Measurements from ENCODE around the gene GDPD3. TPM values are rescaled to one million over a fixed set of nuclear protein-coding genes. Genes with fewer than 3 reads are reported as not detected.

Gene GDPD3
- total RNA-seq, result 1 to 10 TPM; 2.6 to 3.4 TPM
- long read RNA-seq, result 0 reads

DNA sequence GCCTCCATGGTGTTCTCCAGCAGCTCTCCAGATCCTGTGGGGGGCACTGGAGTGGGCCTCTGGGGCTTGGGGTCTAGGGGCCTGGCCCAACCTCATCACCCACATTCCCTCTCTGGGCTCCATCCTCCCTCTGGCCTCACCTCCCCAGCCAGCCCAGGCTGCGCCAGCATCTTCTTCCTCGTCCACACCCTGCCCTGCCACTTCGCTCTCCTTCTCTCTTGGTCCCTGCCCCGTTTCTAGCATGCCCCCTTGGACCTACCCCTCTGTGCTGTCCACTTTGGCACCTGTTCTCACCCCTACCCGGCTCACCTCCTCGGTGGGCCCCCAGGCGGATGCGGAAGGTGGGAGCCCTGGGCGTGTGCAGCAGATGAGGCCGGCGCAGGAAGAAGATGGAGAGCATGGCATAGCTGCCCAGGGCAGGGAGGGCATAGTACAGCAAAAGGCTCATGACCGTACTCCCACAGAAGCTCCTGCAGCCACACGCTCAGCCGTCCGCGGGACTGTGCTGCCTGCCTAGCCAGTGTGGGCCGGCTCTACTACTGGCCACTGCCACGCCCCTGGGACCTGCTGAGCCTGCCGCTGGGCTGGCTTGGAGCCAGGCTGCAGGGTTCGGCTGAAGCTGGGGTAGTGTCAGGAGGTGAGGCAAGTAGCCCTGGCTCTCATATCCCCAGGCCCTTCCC lies at the start of gene GDPD3:
Gene GDPD3, minus strand, starts transcription at position 507 of the 680 bp plus-strand sequence. Its CDS starts 59 bp downstream, at position 448.
- DNase-seq, result no peak
- intact Hi-C loops (cut with DNase I), result no loop called here
- peak; percentile 45 to 60 for ATAC-seq

DNA sequence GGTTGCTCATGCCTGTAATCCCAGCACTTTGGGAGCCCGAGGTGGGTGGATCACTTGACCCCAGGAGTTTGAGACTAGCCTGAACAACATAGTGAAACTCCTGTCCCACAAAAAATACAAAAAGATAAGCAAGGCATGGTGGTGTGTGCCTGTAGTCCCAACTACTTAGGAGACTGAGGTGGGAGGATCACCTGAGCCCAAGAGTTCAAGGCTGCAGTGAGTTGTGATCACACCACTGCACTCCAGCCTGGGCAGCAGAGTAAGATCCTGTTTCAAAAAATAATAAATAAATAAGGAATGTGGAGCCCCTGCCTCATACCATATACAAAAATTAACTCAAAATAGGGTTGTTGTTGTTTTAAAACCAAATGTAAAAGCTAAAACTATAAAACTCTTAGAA lies 43.9 kb upstream of the GDPD3 start:
- intact Hi-C loops (cut with DNase I), result no loop called here
- ATAC-seq (no peak), DNase-seq (no peak)

DNA sequence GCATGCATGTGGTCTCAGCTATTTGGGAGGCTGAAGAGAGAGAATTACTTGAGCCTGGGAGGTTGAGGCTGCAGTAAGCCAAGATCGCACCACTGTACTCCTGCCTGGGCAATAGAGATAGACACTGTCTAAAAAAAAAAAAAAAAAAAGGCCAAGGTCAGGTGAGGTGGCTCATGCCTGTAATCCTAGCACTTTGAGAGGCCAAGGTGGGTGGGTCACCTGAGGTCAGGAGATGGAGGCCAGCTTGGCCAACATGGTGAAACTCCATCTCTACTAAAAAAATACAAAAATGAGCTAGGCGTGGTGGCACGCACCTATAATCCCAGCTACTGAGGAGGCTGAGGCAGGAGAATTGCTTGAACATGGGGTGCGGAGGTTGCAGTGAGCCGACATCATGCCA lies 41.9 kb upstream of the GDPD3 start:
- ATAC-seq (no peak), DNase-seq (no peak)
- intact Hi-C loops (cut with DNase I), result no loop called here

- intact Hi-C loops (cut with DNase I), result no loop called here
- ATAC-seq (no peak), DNase-seq (no peak)
Observed at GRCh38 chr16:30152517-30152916, 39.2 kb upstream of the GDPD3 start.

DNA sequence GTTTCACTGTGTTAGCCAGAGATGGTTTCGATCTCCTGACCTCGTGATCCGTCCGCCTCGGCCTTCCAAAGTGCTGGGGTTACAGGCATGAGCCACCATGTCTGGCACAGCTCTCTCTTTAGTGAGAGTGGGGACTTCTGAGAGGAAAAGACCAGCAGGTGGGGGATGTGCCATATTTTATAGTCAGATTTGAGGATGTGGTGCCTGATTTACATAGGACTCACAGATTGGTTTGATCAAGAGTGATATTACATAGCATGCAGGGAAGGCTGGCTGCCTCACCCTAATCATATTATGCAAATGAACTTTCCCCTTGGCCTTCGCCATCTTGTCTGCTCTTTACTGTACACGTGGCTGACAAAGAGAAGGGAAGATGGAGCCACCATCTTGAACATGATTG lies 37.8 kb upstream of the GDPD3 start:
- intact Hi-C loops (cut with DNase I), result no loop called here
- ATAC-seq (no peak), DNase-seq (no peak)

GRCh38 chr16:30149250-30149930 lies 36.1 kb upstream of the GDPD3 start:
- DNase-seq (no peak), ATAC-seq (no peak)
- intact Hi-C loops (cut with DNase I), result no loop called here

- no peak for DNase-seq
- no peak for ATAC-seq
- intact Hi-C loops (cut with DNase I), result no loop called here
Observed at GRCh38 chr16:30147843-30148510, 34.6 kb upstream of the GDPD3 start.

- intact Hi-C loops (cut with DNase I), result no loop called here
- ATAC-seq, result no peak
- DNase-seq, result no peak
Observed at GRCh38 chr16:30145657-30146056, 32.3 kb upstream of the GDPD3 start.

GRCh38 chr16:30144917-30145316 lies 31.6 kb upstream of the GDPD3 start:
- ATAC-seq (no peak), DNase-seq (no peak)
- intact Hi-C loops (cut with DNase I), result no loop called here

GRCh38 chr16:30144017-30144416 lies 30.7 kb upstream of the GDPD3 start:
- intact Hi-C loops (cut with DNase I), result no loop called here
- no peak for ATAC-seq
- no peak for DNase-seq

GRCh38 chr16:30143347-30143702 lies 30.0 kb upstream of the GDPD3 start:
- no peak for DNase-seq
- intact Hi-C loops (cut with DNase I), result no loop called here
- no peak for ATAC-seq

DNA sequence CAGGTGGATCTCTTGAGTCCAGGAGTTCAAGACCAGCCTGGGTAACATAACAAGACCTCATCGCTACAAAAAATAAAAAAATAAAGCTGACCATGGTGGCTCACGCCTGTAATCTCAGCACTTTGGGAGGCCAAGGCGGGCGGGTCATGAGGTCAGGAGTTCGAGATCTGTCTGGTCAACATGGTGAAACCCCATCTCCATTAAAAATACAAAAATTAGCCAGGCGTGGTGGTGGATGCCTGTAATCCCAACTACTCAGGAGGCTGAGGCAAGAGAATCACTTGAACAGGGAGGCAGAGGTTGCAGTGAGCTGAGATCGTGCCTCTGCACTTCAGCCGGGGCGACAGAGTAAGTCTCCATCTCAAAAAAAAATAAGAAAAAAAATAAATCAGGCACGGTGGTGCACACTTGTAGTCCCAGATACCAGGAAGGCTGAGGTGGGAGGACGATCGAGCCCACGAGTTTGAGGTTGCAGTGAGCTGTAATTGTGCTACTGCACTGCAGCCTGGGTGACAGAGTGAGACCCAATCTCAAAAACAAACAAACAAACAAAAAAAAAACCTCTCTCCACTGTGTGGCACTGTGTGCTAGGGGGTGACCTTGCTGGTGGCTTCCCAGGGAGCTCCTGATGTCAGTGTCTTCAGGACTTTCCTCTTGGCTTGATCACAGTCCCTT lies 29.5 kb upstream of the GDPD3 start:
- DNase-seq (no peak), ATAC-seq (no peak)
- intact Hi-C loops (cut with DNase I), result no loop called here

DNA sequence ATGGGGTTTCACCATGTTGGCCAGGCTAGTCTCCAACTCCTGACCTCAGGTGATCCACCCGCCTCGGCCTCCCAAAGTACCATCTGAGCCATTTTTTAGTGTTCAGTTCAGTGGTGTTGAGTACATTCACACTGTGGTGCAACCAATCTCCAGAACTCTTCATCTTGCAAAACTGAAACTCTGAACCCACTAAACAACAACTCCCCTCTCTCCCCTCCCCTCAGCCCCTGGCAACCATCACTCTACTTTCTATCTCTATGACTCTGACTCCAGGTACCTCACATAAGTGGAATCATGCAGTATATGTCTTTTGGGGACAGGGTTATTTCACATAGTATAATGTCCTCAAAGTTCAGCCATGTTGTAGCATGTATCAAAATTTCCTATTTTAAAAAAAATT lies 28.4 kb upstream of the GDPD3 start:
- no peak for DNase-seq
- intact Hi-C loops (cut with DNase I), result no loop called here

GRCh38 chr16:30139583-30140481 lies 26.5 kb upstream of the GDPD3 start:
- intact Hi-C loops (cut with DNase I), result no loop called here
- ATAC-seq, result no peak
- no peak for DNase-seq

More for the DNA sequence above, 28.4 kb upstream of the GDPD3 start:
- no peak for ATAC-seq

DNA sequence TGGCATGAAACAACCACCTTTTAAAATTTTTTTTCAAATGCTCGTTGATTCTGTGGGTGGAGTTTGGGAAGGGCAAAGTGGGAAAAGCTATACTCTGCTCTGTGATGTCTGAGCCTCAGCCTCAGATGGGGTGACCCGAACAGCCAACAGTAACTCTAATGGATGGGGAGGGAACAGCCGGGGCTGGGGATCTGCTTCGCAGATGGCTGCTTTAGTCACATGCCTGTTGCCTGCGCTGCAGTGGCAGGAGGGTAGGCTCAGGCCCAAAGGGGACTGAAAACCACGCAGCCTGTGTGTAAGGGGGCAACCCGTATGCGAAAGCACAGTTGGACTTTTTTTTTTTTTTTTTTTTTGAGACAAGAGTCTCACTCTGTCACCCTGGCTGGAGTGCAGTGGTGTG lies 24.6 kb upstream of the GDPD3 start:
- intact Hi-C loops (cut with DNase I), result no loop called here
- no peak for DNase-seq
- ATAC-seq, result no peak

GRCh38 chr16:30136971-30137605 lies 23.8 kb upstream of the GDPD3 start:
- intact Hi-C loops (cut with DNase I), result no loop called here
- ATAC-seq (peak; percentile 30 to 59), DNase-seq (no peak)

- DNase-seq (no peak), ATAC-seq (no peak)
- intact Hi-C loops (cut with DNase I), result loop anchor here in 1 of 2 donors (5.0 kb wide), 1 partner anchor 35 kb away; no protein-coding TSS in a partner anchor
Observed at GRCh38 chr16:30132591-30132990, 19.3 kb upstream of the GDPD3 start.

DNA sequence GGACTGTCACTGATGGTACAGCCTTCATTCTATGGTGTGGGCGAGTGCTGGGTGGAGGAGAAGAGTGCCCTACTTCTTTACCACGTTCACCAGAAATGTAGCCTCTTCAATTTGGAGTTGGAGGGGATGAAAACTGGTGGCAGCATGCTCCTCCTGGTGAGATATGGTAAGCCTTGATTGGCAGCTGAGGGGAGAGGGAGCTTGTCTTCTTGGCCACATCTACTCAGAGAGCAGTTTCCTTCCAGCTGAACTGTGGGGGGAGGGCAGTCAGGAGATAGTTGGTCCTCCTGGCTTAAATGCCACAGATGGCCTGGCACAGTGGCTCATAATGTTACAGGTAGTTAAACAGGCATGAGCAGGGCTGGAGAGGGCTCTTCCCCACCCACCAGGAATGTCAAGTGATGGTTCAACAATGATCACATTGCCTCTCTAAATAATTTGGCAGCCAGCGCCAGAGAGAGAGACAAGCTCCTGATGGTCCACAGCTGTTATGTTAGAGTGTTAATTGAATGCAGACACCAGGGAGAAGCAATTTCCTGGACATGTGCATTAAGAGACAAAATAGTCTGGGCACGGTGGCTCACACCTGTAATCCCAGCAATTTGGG lies 18.6 kb upstream of the GDPD3 start:
- ATAC-seq (no peak), DNase-seq (no peak)
- intact Hi-C loops (cut with DNase I), result loop anchor here in 1 of 2 donors (5.0 kb wide), 1 partner anchor 35 kb away; no protein-coding TSS in a partner anchor

Data from left cardiac atrium (tissue), 4 donors.